ENCODE measurements around the gene SUGCT. TPM values are rescaled to one million over a fixed set of nuclear protein-coding genes. Genes with fewer than 3 reads are reported as not detected.

SUGCT gene
- total RNA-seq, 4 donors from 2014 or later, result 1.1 to 3.6 (median 2.6) TPM

DNA sequence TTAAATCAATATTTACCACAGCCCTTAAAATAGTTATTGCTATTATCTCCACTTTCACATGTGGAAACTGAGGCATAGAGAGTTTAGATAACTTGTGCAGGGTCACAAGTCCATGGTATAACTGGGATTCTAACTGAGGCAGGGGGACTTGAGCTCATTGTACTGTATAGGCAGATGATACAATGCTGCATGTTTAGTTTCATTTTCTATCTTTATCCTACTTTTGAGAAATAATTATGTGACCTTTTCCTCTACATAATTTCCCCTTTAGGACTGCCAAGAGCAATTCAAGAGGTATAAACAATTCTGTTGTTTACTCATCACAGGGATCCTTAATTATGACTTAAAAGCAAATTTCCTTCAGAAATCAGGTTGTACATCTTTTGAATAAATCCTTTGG is 193.1 kb downstream of the SUGCT start:
- TF ChIP-seq CTCF (IDR thresholded peaks at IDR 0.05), result no peak
- ATAC-seq (ENCODE audit: low FRiP score) (no peak), DNase-seq (ENCODE audit: low spot score) (no peak)

DNA sequence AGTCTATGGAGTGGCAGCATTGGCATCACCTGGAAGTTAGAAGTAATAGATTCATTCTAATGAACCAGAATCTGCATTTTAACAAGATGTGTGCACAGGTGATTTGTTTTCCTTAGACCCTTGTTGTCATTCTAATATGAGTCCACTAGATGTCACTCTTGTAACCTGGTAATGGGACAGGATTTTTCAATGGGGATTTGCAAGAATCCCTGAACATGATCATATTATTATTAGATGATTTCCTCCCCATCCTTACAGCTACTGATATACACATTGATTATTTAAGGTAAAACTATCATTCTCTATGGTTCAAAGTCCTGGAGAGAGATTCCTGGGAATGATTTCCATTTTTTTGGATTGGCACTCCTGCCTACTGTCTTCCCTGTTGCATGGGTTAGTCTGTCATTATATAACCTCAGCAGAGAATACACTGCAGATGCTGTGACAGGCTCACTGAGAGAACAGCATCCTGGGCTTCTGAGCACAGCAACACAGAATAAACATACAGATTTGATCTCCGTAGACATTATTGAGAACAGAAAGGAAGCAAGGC is 194.9 kb downstream of the SUGCT start:
- DNase-seq (ENCODE audit: low spot score) (no peak), ATAC-seq (ENCODE audit: low FRiP score) (no peak)
- no peak for TF ChIP-seq CTCF (IDR thresholded peaks at IDR 0.05)

DNA sequence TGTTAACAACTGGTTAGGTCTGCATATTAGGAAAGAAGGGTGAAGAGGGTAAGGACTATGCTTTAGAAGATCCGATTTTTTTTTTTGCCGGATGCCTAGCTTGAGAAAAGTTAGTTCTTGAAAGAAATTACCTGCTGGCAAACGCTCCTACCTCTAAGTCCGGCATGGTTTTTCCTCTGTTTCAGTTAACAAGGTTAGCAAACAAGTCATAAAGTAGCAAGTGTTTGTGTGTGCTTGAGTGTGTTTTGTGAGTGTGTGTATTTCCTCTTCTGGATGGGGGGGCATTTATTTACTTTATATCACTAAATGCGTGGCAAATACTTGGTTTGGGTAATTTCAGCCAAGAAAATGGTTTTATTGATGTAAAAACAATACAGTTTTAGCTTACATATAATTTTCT is 195.6 kb downstream of the SUGCT start:
- no peak for TF ChIP-seq CTCF (IDR thresholded peaks at IDR 0.05)
- DNase-seq (ENCODE audit: low spot score) (no peak), ATAC-seq (ENCODE audit: low FRiP score) (no peak)

GRCh38 chr7:40331915-40332314 is 197.1 kb downstream of the SUGCT start:
- ATAC-seq (ENCODE audit: low FRiP score) (no peak), DNase-seq (ENCODE audit: low spot score) (no peak)
- no peak for TF ChIP-seq CTCF (IDR thresholded peaks at IDR 0.05)

- DNase-seq (ENCODE audit: low spot score) (no peak), ATAC-seq (ENCODE audit: low FRiP score) (no peak)
- no peak for TF ChIP-seq CTCF (IDR thresholded peaks at IDR 0.05)
Observed at GRCh38 chr7:40332516-40332915, 197.7 kb downstream of the SUGCT start.

DNA sequence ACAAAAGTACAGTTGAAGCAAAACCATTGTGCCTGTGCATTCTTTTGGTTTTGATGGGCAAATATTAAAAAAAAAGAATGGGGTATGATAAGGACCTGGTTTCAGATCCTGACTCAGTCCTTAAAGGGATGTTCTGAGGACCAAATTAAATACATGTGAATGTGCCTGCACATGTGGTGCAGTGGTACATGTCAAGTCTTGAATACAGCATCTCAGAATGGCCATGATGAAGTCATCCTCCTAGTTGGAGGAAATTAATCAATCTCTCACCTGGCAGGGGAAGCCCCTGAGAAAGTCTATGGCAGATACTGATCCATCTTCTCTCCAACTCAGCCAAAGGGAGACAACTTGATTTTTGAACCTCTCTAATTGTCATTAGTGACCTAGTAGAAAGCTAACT is 207.0 kb downstream of the SUGCT start:
- TF ChIP-seq CTCF (IDR thresholded peaks at IDR 0.05), result no peak
- no peak for ATAC-seq (ENCODE audit: low FRiP score)

GRCh38 chr7:40346554-40346953 is 211.7 kb downstream of the SUGCT start:
- DNase-seq (ENCODE audit: low spot score) (no peak), ATAC-seq (ENCODE audit: low FRiP score) (no peak)
- TF ChIP-seq CTCF (IDR thresholded peaks at IDR 0.05), result no peak

More for the DNA sequence above, 207.0 kb downstream of the SUGCT start:
- no peak for DNase-seq (ENCODE audit: low spot score)
